ENCODE data around the gene PROX2. TPM values are rescaled to one million over a fixed set of nuclear protein-coding genes. Genes with fewer than 3 reads are reported as not detected.
A peak's percentile ranks its signal among the peaks of the same experiment; 100 is the strongest.

PROX2 gene
- total RNA-seq, 1 donor from 2014 or later: not detected

- Histone ChIP-seq H3K36me3 (no peaks in the 10 kb centered on the region), H3K9me3 (no peaks in the 10 kb centered on the region), H3K27me3 (no peaks in the 10 kb centered on the region), H3K27ac (no peak overlapping the region), H3K4me3 (no peak overlapping the region), H3K4me1 (peaks cover 2 to 5% of the 10 kb centered on the region in 2 donors)
- intact Hi-C loops (cut with DNase I): loop anchor here (10.0 kb wide), 1 partner anchor 392 kb away; no protein-coding TSS in a partner anchor
- no peak for DNase-seq (ENCODE audit: low spot score in 2 of 2)
- no peak for TF ChIP-seq CTCF (IDR thresholded peaks at IDR 0.05)
Measured at GRCh38 chr14:74912801-74913200, 36.9 kb upstream of the PROX2 start.

DNA sequence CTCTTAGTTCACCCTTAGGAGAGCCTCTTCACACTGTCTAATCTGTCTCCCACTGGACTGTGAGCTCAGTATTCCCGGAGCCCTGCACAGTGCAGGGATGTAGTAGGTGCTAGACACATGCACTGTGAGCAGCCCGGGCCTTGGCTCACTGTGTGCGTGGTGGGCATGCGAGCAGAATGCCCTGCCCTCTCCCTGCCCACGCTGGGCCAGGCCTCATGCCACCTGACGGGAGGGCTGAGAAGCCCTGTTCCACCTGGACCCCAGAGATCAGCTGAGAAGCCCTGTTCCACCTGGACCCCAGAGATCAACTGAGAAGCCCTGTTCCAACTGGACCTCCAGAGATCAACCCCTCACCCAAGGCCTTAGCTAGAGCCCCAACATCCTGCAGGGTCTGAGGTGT is 36.2 kb upstream of the PROX2 start:
- no peak overlapping the region for H3K27ac ChIP-seq
- no peak overlapping the region for H3K4me3 ChIP-seq
- H3K27me3 ChIP-seq: no peaks in the 10 kb centered on the region
- intact Hi-C loops (cut with DNase I): loop anchor here (10.0 kb wide), 1 partner anchor 393 kb away; no protein-coding TSS in a partner anchor
- H3K4me1 ChIP-seq: no peaks in the 10 kb centered on the region
- DNase-seq (ENCODE audit: low spot score in 2 of 2): peak in 1 of 2 donors; percentile 59
- TF ChIP-seq CTCF (IDR thresholded peaks at IDR 0.05): no peak
- no peaks in the 10 kb centered on the region for H3K36me3 ChIP-seq
- H3K9me3 ChIP-seq: no peaks in the 10 kb centered on the region

DNA sequence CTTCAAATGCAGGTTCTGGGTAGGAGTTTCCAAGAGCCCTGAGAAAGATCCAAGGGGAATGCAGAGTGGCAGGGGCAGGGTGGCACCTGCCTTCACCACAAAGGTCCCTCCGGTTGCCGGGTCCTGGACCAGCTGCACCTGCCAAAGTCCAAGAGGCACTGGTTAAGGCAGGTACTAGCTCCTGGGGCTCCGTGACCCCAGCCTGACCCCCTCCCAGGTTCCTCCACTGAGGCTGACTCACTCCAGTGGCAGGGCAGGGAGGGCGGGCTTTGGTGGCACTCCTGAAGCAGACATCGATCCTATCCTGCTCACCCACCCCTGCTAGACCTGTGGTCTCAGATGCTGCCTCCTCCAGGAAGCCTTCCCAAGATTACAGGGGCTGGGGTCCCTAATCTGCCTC is 35.8 kb upstream of the PROX2 start:
- H3K36me3 ChIP-seq: no peaks in the 10 kb centered on the region
- no peak overlapping the region for H3K27ac ChIP-seq
- intact Hi-C loops (cut with DNase I): loop anchor here (10.0 kb wide), 1 partner anchor 393 kb away; no protein-coding TSS in a partner anchor
- H3K27me3 ChIP-seq: no peaks in the 10 kb centered on the region
- TF ChIP-seq CTCF (IDR thresholded peaks at IDR 0.05): no peak
- H3K9me3 ChIP-seq: no peaks in the 10 kb centered on the region
- DNase-seq (ENCODE audit: low spot score in 2 of 2): peak in 1 of 2 donors; percentile 63
- no peak overlapping the region for H3K4me3 ChIP-seq
- H3K4me1 ChIP-seq: no peaks in the 10 kb centered on the region

GRCh38 chr14:74911221-74911620 is 35.3 kb upstream of the PROX2 start:
- Histone ChIP-seq H3K9me3 (no peaks in the 10 kb centered on the region), H3K27me3 (no peaks in the 10 kb centered on the region), H3K4me3 (no peak overlapping the region), H3K4me1 (no peaks in the 10 kb centered on the region), H3K36me3 (no peaks in the 10 kb centered on the region), H3K27ac (no peak overlapping the region)
- DNase-seq (ENCODE audit: low spot score in 2 of 2): peak in 1 of 2 donors; percentile 50
- TF ChIP-seq CTCF (IDR thresholded peaks at IDR 0.05): no peak
- intact Hi-C loops (cut with DNase I): loop anchor here (10.0 kb wide), 1 partner anchor 394 kb away; no protein-coding TSS in a partner anchor

GRCh38 chr14:74910556-74910955 is 34.6 kb upstream of the PROX2 start:
- intact Hi-C loops (cut with DNase I): loop anchor here (10.0 kb wide), 1 partner anchor 394 kb away; no protein-coding TSS in a partner anchor
- Histone ChIP-seq H3K4me3 (no peak overlapping the region), H3K9me3 (no peaks in the 10 kb centered on the region), H3K36me3 (no peaks in the 10 kb centered on the region), H3K4me1 (no peaks in the 10 kb centered on the region), H3K27me3 (no peaks in the 10 kb centered on the region), H3K27ac (no peak overlapping the region)
- TF ChIP-seq CTCF (IDR thresholded peaks at IDR 0.05): no peak
- peak in 1 of 2 donors; percentile 48 for DNase-seq (ENCODE audit: low spot score in 2 of 2)

- no peak overlapping the region for H3K4me3 ChIP-seq
- peak in 1 of 2 donors; percentile 58 for DNase-seq (ENCODE audit: low spot score in 2 of 2)
Measured at GRCh38 chr14:74909911-74910310, 34.0 kb upstream of the PROX2 start.

More at GRCh38 chr14:74909911-74910310, 34.0 kb upstream of the PROX2 start:
- H3K9me3 ChIP-seq: no peaks in the 10 kb centered on the region
- no peaks in the 10 kb centered on the region for H3K4me1 ChIP-seq
- intact Hi-C loops (cut with DNase I): loop anchor here (10.0 kb wide), 1 partner anchor 395 kb away; no protein-coding TSS in a partner anchor
- no peak overlapping the region for H3K27ac ChIP-seq
- TF ChIP-seq CTCF (IDR thresholded peaks at IDR 0.05): no peak
- H3K27me3 ChIP-seq: no peaks in the 10 kb centered on the region
- no peaks in the 10 kb centered on the region for H3K36me3 ChIP-seq

Measured in ascending aorta (tissue), 2 donors.